Endometrium (tissue), 2 donors: ENCODE data around the gene ZNF208.

ENCODE experiments used
- FAIRE-seq: peaks from 2 replicates; lab custom pipeline; 2012; peaks lifted over from hg19 to GRCh38; lab: Jason Lieb, UNC
- donor health status: control.
- donor health status: control.

The ZNF208 gene

GRCh38 chr19:21883516-21883915 lies 127.2 kb downstream of the ZNF208 start:
- no peak for FAIRE-seq
